Transverse colon (tissue), 4 donors: ENCODE data around the gene LIG1.

Source experiments
- POLR2AphosphoS5 ChIP-seq, 3 donors: sonication (generic); formaldehyde crosslinking; IDR thresholded peaks; one replicate each; pipeline ENCODE4 v1.6.1; 2016; ENCODE audit warnings: antibody characterized with exemption in 3 of 3
- TF ChIP-seq, protein P1 (sequence below), 5 experiments: fragments of 200-600 bp in 3 of 5; fragments of 450-650 bp in 2 of 5; sonication (generic) in 3 of 5; IDR thresholded peaks; 1 replicate in 2 of 5; 2 replicates in 3 of 5; pipeline ENCODE4 v1.5.1; 2016 to 2017; ENCODE audit warnings: antibody characterized with exemption in 5 of 5, inconsistent platforms in 3 of 5, mild to moderate bottlenecking in 2 of 5, moderate library complexity in 1 of 5

DNA sequence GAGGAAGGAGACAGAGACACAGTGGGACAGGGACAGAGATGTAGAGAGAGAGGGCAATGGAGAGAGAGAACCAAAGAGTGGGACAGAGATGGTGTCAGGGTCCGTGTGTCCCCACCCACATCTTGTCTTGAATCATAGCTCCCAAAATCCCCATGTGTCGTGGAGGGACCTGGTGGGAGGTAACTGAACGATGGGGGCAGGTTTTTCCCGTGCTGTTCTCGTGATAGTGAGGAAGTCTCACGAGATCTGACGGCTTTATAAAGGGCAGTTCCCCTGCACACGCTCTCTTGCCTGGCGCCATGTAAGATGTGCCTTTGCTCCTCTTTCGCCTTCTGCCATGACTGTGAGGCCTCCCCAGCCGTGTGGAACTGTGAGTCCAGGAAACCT is 52.0 kb downstream of the LIG1 start:
- TF ChIP-seq, protein P1, sequence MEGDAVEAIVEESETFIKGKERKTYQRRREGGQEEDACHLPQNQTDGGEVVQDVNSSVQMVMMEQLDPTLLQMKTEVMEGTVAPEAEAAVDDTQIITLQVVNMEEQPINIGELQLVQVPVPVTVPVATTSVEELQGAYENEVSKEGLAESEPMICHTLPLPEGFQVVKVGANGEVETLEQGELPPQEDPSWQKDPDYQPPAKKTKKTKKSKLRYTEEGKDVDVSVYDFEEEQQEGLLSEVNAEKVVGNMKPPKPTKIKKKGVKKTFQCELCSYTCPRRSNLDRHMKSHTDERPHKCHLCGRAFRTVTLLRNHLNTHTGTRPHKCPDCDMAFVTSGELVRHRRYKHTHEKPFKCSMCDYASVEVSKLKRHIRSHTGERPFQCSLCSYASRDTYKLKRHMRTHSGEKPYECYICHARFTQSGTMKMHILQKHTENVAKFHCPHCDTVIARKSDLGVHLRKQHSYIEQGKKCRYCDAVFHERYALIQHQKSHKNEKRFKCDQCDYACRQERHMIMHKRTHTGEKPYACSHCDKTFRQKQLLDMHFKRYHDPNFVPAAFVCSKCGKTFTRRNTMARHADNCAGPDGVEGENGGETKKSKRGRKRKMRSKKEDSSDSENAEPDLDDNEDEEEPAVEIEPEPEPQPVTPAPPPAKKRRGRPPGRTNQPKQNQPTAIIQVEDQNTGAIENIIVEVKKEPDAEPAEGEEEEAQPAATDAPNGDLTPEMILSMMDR (IDR thresholded peaks at IDR 0.05): no peak
- no peak for TF ChIP-seq POLR2AphosphoS5 (IDR thresholded peaks at IDR 0.05)
